Measurements from ENCODE around the gene LENG8. TPM values are rescaled to one million over a fixed set of nuclear protein-coding genes. Genes with fewer than 3 reads are reported as not detected.

LENG8 gene
- total and polyA plus RNA-seq, 4 experiments from 2014 or later, result 3.1 to 565 (median 273) TPM

DNA sequence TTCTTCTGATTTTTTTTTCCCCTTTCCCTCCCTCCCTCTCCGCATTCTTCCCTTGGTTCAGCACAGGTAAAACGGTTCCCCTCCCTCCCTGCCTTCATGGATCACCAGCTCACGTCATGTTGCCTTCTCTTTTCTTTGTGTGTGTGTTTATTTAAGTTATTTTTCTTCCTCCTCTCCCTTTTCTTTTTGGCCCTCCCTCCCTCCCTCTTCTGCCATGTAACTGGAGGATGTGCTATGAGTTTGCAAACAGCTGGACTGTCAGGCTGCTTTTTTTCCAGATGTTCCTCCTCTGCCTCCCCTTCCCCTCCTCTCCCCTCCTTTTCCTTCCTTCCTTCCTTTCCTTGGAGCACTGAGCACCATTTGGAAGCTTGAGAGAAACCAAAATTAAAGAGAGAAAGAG, 12.6 kb downstream of the LENG8 start:
- Histone ChIP-seq H3K36me3 (ENCODE audit: insufficient read depth, low read length) (peaks cover 49% of the 10 kb centered on the region), H3K4me3 (ENCODE audit: low read length in 2 of 2) (no peak overlapping the region), H3K27ac (ENCODE audit: low read depth, low read length) (no peak overlapping the region), H3K4me1 (ENCODE audit: insufficient read depth, low read length) (peaks cover 27% of the 10 kb centered on the region), H3K27me3 (ENCODE audit: insufficient read depth, low read length) (no peaks in the 10 kb centered on the region), H3K9me3 (ENCODE audit: control insufficient read depth in 1 of 2, low read length in 2 of 2) (no peaks in the 10 kb centered on the region)
- Mint-ChIP-seq H3K27me3 (no peaks in the 10 kb centered on the region), H3K4me3 (peak overlapping the region in 6 of 8 donors; percentile 13 to 69 (median 29)), H3K36me3 (peaks cover 21 to 46% of the 10 kb centered on the region in 2 donors), H3K4me1 (peaks cover 22 to 43% (median 32%) of the 10 kb centered on the region in 4 donors), H3K9me3 (peaks cover 0 to 7% (median 0%) of the 10 kb centered on the region in 8 donors), H3K27ac (peak overlapping the region; percentile 3 to 94 (median 77))
- DNase-seq, result no peak
- ChIA-PET CTCF (ENCODE audit: partially characterized antibody) (interaction anchor here (1.0 kb wide), 1 partner anchor 13 kb away, joined by 4 read pairs; the partner anchor contains the start of gene LENG8), POLR2A (ENCODE audit: partially characterized antibody) (interaction anchor here (0.9 to 9.3 kb wide), 5 partner anchors 8 to 261 kb away, joined by 3 to 142 read pairs (median 3); partner anchors contain the start of gene LENG8)
- intact Hi-C loops (cut with micrococcal nuclease), result loop anchor here (5.0 kb wide), 1 partner anchor 594 kb away; the partner anchor contains the start of gene MYADM

- H3K4me3 ChIP-seq (ENCODE audit: low read length in 2 of 2), result no peak overlapping the region
- no peak for DNase-seq
Observed at GRCh38 chr19:54462047-54462654, 13.2 kb downstream of the LENG8 start.

DNA sequence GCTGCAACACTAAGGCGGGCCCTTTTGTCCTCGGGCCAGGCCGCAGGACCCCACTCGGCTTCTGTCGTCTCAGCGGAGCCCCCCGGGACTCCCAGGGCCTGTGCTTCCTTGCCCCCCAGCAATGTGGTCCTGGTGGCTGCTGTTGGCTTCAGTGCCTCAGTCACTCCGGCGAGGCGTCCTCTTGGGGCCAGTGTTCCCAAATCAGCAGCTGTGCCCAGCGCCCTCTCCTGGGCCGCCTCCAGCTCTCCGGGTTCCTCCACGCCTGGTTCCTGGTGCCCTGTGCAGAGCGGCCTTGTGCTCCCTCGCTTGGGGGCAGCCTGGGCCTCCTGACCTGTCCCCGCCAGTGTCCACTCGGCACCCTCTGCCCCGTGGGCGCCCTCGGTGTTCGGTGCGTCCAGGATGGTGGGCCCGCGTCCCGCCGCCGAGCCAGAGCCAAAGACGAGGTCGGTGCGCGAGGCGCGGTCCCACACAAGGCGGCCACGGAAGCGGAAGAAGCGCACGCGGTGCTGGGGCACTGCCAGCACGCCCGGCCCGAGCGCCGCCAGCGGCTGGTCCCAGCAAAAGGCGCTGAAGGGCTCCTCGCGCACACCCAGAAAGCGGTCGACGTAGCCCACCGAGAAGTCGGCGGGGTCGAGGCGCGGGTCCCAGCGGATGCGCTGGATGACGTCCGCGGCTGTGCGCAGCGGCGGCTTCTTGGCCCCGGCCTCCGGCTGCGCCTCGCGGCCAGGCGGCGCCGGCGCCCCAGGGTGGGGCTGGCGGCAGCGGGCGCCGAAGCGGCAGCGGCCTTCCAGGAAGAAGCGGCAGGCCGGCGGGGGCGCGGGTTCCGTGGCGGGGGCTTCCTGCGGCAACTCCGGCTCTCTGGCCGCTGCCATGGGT, 13.9 kb downstream of the LENG8 start:
- peak overlapping the region in 6 of 7 donors; percentile 43 to 96 (median 77) for H3K27ac Mint-ChIP-seq
- peaks cover 19 to 37% of the 10 kb centered on the region in 2 donors for H3K36me3 Mint-ChIP-seq
- no peaks in the 10 kb centered on the region for H3K27me3 Mint-ChIP-seq
- Histone ChIP-seq H3K36me3 (ENCODE audit: insufficient read depth, low read length) (peaks cover 36% of the 10 kb centered on the region), H3K4me1 (ENCODE audit: insufficient read depth, low read length) (peaks cover 27% of the 10 kb centered on the region), H3K9me3 (ENCODE audit: control insufficient read depth in 1 of 2, low read length in 2 of 2) (no peaks in the 10 kb centered on the region), H3K27me3 (ENCODE audit: insufficient read depth, low read length) (no peaks in the 10 kb centered on the region), H3K4me3 (ENCODE audit: low read length in 2 of 2) (peak overlapping the region; percentile 23 to 85), H3K27ac (ENCODE audit: low read depth, low read length) (peak overlapping the region; percentile 81)
- peaks cover 22 to 43% (median 32%) of the 10 kb centered on the region in 4 donors for H3K4me1 Mint-ChIP-seq
- intact Hi-C loops (cut with micrococcal nuclease), result loop anchor here (1.0 to 5.0 kb wide), 3 partner anchors 14 to 596 kb away; partner anchors contain the start of genes LENG8 and MYADM
- peak overlapping the region; percentile 29 to 92 (median 64) for H3K4me3 Mint-ChIP-seq
- peak; percentile 69 to 76 (median 75) for DNase-seq
- ChIA-PET CTCF (ENCODE audit: partially characterized antibody) (interaction anchor here (1.0 kb wide), 3 partner anchors 14 to 73 kb away, joined by 3 to 4 read pairs (median 3); partner anchors contain the start of gene LENG8), POLR2A (ENCODE audit: partially characterized antibody) (interaction anchor here (1.0 to 9.3 kb wide), 14 partner anchors 7 to 1014 kb away, joined by 3 to 142 read pairs (median 4); partner anchors contain the start of genes CDC42EP5, CNOT3, LENG8 and MYADM)
- H3K9me3 Mint-ChIP-seq, result peaks cover 0 to 7% (median 0%) of the 10 kb centered on the region in 8 donors

More at GRCh38 chr19:54462047-54462654, 13.2 kb downstream of the LENG8 start:
- CTCF ChIA-PET (ENCODE audit: partially characterized antibody), result interaction anchor here (1.0 kb wide), 1 partner anchor 13 kb away, joined by 4 read pairs; the partner anchor contains the start of gene LENG8
- intact Hi-C loops (cut with micrococcal nuclease), result loop anchor here (5.0 kb wide), 1 partner anchor 595 kb away; the partner anchor contains the start of gene MYADM
- H3K4me1 ChIP-seq (ENCODE audit: insufficient read depth, low read length), result peaks cover 27% of the 10 kb centered on the region
- Mint-ChIP-seq H3K27me3 (no peaks in the 10 kb centered on the region), H3K36me3 (peaks cover 21 to 42% of the 10 kb centered on the region in 2 donors), H3K27ac (peak overlapping the region in 5 of 7 donors; percentile 48 to 94 (median 80)), H3K9me3 (peaks cover 0 to 7% (median 0%) of the 10 kb centered on the region in 8 donors), H3K4me1 (peaks cover 22 to 43% (median 33%) of the 10 kb centered on the region in 4 donors), H3K4me3 (peak overlapping the region in 7 of 8 donors; percentile 17 to 69 (median 41))
- no peaks in the 10 kb centered on the region for H3K9me3 ChIP-seq (ENCODE audit: control insufficient read depth in 1 of 2, low read length in 2 of 2)
- no peaks in the 10 kb centered on the region for H3K27me3 ChIP-seq (ENCODE audit: insufficient read depth, low read length)
- peak overlapping the region; percentile 81 for H3K27ac ChIP-seq (ENCODE audit: low read depth, low read length)
- POLR2A ChIA-PET (ENCODE audit: partially characterized antibody), result interaction anchor here (0.9 to 9.3 kb wide), 8 partner anchors 8 to 594 kb away, joined by 3 to 142 read pairs (median 3); partner anchors contain the start of genes LENG8 and MYADM
- peaks cover 43% of the 10 kb centered on the region for H3K36me3 ChIP-seq (ENCODE audit: insufficient read depth, low read length)

- peaks cover 12 to 30% of the 10 kb centered on the region in 2 donors for H3K36me3 Mint-ChIP-seq
- H3K36me3 ChIP-seq (ENCODE audit: insufficient read depth, low read length), result peaks cover 29% of the 10 kb centered on the region
- peak within 1 kb of the TSS; percentile 84 to 92 (median 89) for H3K4me3 Mint-ChIP-seq
- DNase-seq, result peak; percentile 86 to 99 (median 91)
- H3K27me3 Mint-ChIP-seq, result peaks cover 0 to 2% of the 10 kb centered on the region in 2 donors
- CTCF ChIA-PET (ENCODE audit: partially characterized antibody), result interaction anchor here (1.0 kb wide), 2 partner anchors 14 to 73 kb away, joined by 3 read pairs; partner anchors contain the start of gene LENG8
- H3K4me1 ChIP-seq (ENCODE audit: insufficient read depth, low read length), result peaks cover 27% of the 10 kb centered on the region
- no peaks in the 10 kb centered on the region for H3K9me3 ChIP-seq (ENCODE audit: control insufficient read depth in 1 of 2, low read length in 2 of 2)
- no peaks in the 10 kb centered on the region for H3K27me3 ChIP-seq (ENCODE audit: insufficient read depth, low read length)
- peaks cover 15 to 37% (median 27%) of the 10 kb centered on the region in 4 donors for H3K4me1 Mint-ChIP-seq
- peak within 1 kb of the TSS; percentile 81 for H3K27ac ChIP-seq (ENCODE audit: low read depth, low read length)
- POLR2A ChIA-PET (ENCODE audit: partially characterized antibody), result interaction anchor here (1.0 to 9.3 kb wide), 12 partner anchors 8 to 1013 kb away, joined by 3 to 142 read pairs (median 4); partner anchors contain the start of genes CDC42EP5, CNOT3, LENG8 and MYADM
- intact Hi-C loops (cut with micrococcal nuclease), result loop anchor here (1.0 to 5.0 kb wide), 3 partner anchors 14 to 596 kb away; partner anchors contain the start of genes LENG8 and MYADM
- H3K4me3 ChIP-seq (ENCODE audit: low read length in 2 of 2), result peak within 1 kb of the TSS; percentile 65 to 85
- peaks cover 0 to 5% (median 0%) of the 10 kb centered on the region in 8 donors for H3K9me3 Mint-ChIP-seq
- peak within 1 kb of the TSS; percentile 92 to 99 (median 95) for H3K27ac Mint-ChIP-seq
Observed at GRCh38 chr19:54463531-54464043, 14.6 kb downstream of the LENG8 start, which contains the start of gene LENG9. Gene LENG9, minus strand, starts transcription at chr19:54463778. Its CDS starts 252 bp downstream, at chr19:54463526.

DNA sequence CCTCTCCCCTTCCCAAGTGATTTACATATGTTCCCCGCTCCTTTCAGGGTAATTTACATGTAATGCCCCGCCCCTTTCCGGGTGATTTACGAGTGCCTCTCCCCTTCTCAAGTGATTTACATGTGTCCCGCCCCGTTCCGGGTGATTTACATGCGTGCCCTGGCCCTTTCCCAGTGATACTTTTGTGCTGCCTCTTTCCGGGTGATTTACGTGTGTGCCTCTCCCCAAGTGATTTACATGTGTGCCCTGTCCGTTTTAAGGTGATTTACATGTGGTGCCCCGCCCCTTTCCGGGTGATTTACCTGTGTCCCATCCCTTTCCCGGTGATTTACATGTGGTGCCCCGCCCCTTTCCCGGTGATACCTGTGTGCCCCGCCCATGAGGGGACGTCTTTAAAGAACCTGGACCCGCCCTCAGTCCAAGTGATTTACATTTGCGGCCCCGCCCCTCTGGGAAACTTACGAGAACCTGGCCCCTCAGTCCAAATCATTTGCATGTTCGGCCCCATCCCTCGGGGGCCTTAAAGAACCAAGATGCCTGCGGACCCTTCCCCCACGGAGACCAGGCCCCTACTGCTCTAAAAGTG, 15.1 kb downstream of the LENG8 start:
- H3K36me3 ChIP-seq (ENCODE audit: insufficient read depth, low read length), result peaks cover 23% of the 10 kb centered on the region
- Mint-ChIP-seq H3K4me1 (peaks cover 12 to 31% (median 21%) of the 10 kb centered on the region in 4 donors), H3K9me3 (peaks cover 0 to 5% (median 0%) of the 10 kb centered on the region in 8 donors), H3K4me3 (peak overlapping the region; percentile 84 to 92 (median 89)), H3K27me3 (peaks cover 2 to 3% of the 10 kb centered on the region in 2 donors), H3K27ac (peak overlapping the region; percentile 92 to 99 (median 95)), H3K36me3 (peaks cover 7 to 24% of the 10 kb centered on the region in 2 donors)
- peak overlapping the region; percentile 81 for H3K27ac ChIP-seq (ENCODE audit: low read depth, low read length)
- POLR2A ChIA-PET (ENCODE audit: partially characterized antibody), result interaction anchor here (1.0 to 9.3 kb wide), 11 partner anchors 9 to 1012 kb away, joined by 3 to 142 read pairs (median 5); partner anchors contain the start of genes CDC42EP5, CNOT3, LENG8 and MYADM
- intact Hi-C loops (cut with micrococcal nuclease), result loop anchor here (5.0 kb wide), 1 partner anchor 597 kb away; the partner anchor contains the start of gene MYADM
- H3K4me1 ChIP-seq (ENCODE audit: insufficient read depth, low read length), result peaks cover 24% of the 10 kb centered on the region
- H3K27me3 ChIP-seq (ENCODE audit: insufficient read depth, low read length), result no peaks in the 10 kb centered on the region
- H3K9me3 ChIP-seq (ENCODE audit: control insufficient read depth in 1 of 2, low read length in 2 of 2), result no peaks in the 10 kb centered on the region
- CTCF ChIA-PET (ENCODE audit: partially characterized antibody), result interaction anchor here (1.0 kb wide), 2 partner anchors 15 to 74 kb away, joined by 3 read pairs; partner anchors contain the start of gene LENG8
- H3K4me3 ChIP-seq (ENCODE audit: low read length in 2 of 2), result peak overlapping the region; percentile 65 to 85
- DNase-seq, result peak; percentile 80 to 97 (median 86)

All from CD4-positive, alpha-beta memory T cell (primary cell).